Hepatocyte (in vitro differentiated cells): Measurements from ENCODE around the gene AK2. TPM values are rescaled to one million over a fixed set of nuclear protein-coding genes. Genes with fewer than 3 reads are reported as not detected.

Source experiments
- DNase-seq: peaks from one replicate; pipeline ENCODE4 v3.0.0-alpha.2; 2016; ENCODE audit warnings: low spot score
- H2AFZ ChIP-seq: fragments of 200-600 bp; sonication (generic); 2 replicates; pipeline ENCODE4 v1.6.0; 2016; ENCODE audit warnings: antibody characterized with exemption, mild to moderate bottlenecking
- H3K27ac ChIP-seq: fragments of 200-600 bp; sonication (generic); 2 replicates; pipeline ENCODE4 v1.5.1; 2016; ENCODE audit warnings: mild to moderate bottlenecking
- H3K27me3 ChIP-seq: fragments of 200-600 bp; sonication (generic); 2 replicates; pipeline ENCODE4 v1.6.1; 2016
- H3K36me3 ChIP-seq: fragments of 200-600 bp; sonication (generic); replicated peaks from 2 replicates; pipeline ENCODE4 v1.5.1; 2016; ENCODE audit warnings: low read depth; ENCODE audit not compliant: insufficient read depth
- H3K4me1 ChIP-seq: fragments of 200-600 bp; sonication (generic); 2 replicates; pipeline ENCODE4 v1.5.1; 2016; ENCODE audit warnings: mild to moderate bottlenecking, moderate library complexity; ENCODE audit not compliant: insufficient read depth
- H3K4me2 ChIP-seq: fragments of 200-600 bp; sonication (generic); 2 replicates; pipeline ENCODE4 v1.6.0; 2016
- H3K4me3 ChIP-seq: fragments of 200-600 bp; sonication (generic); 2 replicates; pipeline ENCODE4 v1.5.1; 2016; ENCODE audit warnings: mild to moderate bottlenecking
- H3K79me2 ChIP-seq: fragments of 200-600 bp; sonication (generic); 2 replicates; pipeline ENCODE4 v1.6.0; 2017; ENCODE audit warnings: mild to moderate bottlenecking
- H3K9me2 ChIP-seq: fragments of 200-600 bp; sonication (generic); replicated peaks from 2 replicates; pipeline ENCODE4 v1.6.0; 2017; ENCODE audit warnings: mild to moderate bottlenecking; ENCODE audit not compliant: insufficient read depth
- H3K9me3 ChIP-seq: fragments of 200-600 bp; sonication (generic); 2 replicates; pipeline ENCODE4 v1.5.1; 2016; ENCODE audit warnings: low read depth, mild to moderate bottlenecking
- H4K20me1 ChIP-seq: fragments of 200-600 bp; sonication (generic); 2 replicates; pipeline ENCODE4 v1.6.0; 2016; ENCODE audit warnings: mild to moderate bottlenecking; ENCODE audit not compliant: insufficient read depth, poor library complexity, severe bottlenecking
- EZH2 ChIP-seq: fragments of 200-600 bp; sonication (generic); IDR thresholded peaks from 2 replicates; pipeline ENCODE4 v1.6.1; 2016; ENCODE audit warnings: antibody characterized with exemption, mild to moderate bottlenecking, borderline replicate concordance
- EZH2phosphoT487 ChIP-seq: fragments of 200-600 bp; sonication (generic); IDR thresholded peaks from one replicate; pipeline ENCODE4 v1.6.1; 2018; ENCODE audit warnings: antibody characterized with exemption, mild to moderate bottlenecking, low read depth, moderate library complexity; ENCODE audit not compliant: unreplicated experiment, severe bottlenecking
- WGBS: methylation state at CpG from one replicate; pipeline ENCODE4 v1.1.6; 2016; ENCODE audit warnings: low lambda C conversion rate; ENCODE audit errors: missing lambda C conversion rate; 5-methylcytosine and 5-hydroxymethylcytosine counted together
- polyA plus RNA-seq: library from polyadenylated mRNA; unstranded; fragments of >200 nt; fragmentation: Nextera tagmentation; extraction: Ambion mirVana; gene quantifications from 2 replicates; pipeline ENCODE4 v1.2.1, GENCODE V29; 2016
- total RNA-seq: library from RNA; depleted of rRNA; stranded (reverse); fragments of >200 nt; gene quantifications from 2 replicates; pipeline ENCODE4 v1.2.3, GENCODE V29; 2014
- TF ChIP-seq, protein P1 (sequence below): fragments of 200-600 bp; sonication (generic); IDR thresholded peaks from 2 replicates; pipeline ENCODE4 v1.5.1; 2016; ENCODE audit warnings: antibody characterized with exemption, mild to moderate bottlenecking; ENCODE audit not compliant: poor library complexity

The AK2 gene
- total and polyA plus RNA-seq, 2 experiments from 2014 or later, result 120 to 147 TPM

DNA sequence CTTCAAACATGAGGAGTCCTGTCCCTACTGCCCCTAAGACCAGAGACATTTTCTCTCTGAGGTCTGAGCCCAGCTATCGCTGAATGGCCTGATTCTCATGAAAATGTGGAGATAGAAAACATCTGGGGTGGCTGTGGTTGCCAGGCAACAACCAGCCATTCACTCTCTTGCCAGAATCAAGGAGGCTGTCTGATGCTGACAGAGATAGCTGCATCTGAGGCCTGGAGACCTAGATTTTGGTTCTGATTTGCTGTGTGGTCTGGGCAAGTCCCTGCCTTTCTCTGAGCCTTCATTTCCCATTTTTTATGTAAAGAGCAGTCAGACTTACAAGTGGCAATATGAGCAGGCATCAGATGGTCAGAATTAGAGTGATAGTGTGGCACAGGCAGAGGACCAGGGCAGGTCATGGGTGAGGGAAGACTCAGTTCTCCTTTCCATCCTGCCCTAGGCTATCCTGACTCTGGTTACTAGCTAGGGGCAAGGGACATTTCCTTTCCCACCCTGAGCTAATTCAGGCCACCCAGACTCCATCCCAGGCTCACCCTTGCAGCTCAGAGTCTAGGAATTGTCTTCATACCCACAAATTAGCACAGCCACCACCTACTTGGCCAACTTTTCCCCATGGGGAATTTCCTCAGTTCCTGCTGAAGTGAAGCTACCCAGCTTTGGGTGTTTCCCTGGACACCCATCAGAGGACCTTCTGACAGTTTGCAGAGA lies 52.1 kb downstream of the AK2 start:
- Histone ChIP-seq H3K9me2 (no peaks in the 10 kb centered on the region), H2AFZ (no peak overlapping the region), H3K27me3 (no peaks in the 10 kb centered on the region), H3K4me2 (no peak overlapping the region), H3K4me3 (no peak overlapping the region), H4K20me1 (no peaks in the 10 kb centered on the region), H3K9me3 (no peaks in the 10 kb centered on the region), H3K79me2 (no peaks in the 10 kb centered on the region), H3K36me3 (no peaks in the 10 kb centered on the region), H3K4me1 (no peaks in the 10 kb centered on the region), H3K27ac (no peak overlapping the region)
- WGBS, result 43% methylated on average over 1 of the region's 1 CpG
- TF ChIP-seq EZH2phosphoT487 (no peak), EZH2 (no peak)
- TF ChIP-seq, protein P1, sequence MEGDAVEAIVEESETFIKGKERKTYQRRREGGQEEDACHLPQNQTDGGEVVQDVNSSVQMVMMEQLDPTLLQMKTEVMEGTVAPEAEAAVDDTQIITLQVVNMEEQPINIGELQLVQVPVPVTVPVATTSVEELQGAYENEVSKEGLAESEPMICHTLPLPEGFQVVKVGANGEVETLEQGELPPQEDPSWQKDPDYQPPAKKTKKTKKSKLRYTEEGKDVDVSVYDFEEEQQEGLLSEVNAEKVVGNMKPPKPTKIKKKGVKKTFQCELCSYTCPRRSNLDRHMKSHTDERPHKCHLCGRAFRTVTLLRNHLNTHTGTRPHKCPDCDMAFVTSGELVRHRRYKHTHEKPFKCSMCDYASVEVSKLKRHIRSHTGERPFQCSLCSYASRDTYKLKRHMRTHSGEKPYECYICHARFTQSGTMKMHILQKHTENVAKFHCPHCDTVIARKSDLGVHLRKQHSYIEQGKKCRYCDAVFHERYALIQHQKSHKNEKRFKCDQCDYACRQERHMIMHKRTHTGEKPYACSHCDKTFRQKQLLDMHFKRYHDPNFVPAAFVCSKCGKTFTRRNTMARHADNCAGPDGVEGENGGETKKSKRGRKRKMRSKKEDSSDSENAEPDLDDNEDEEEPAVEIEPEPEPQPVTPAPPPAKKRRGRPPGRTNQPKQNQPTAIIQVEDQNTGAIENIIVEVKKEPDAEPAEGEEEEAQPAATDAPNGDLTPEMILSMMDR, result no peak
- DNase-seq, result no peak

DNA sequence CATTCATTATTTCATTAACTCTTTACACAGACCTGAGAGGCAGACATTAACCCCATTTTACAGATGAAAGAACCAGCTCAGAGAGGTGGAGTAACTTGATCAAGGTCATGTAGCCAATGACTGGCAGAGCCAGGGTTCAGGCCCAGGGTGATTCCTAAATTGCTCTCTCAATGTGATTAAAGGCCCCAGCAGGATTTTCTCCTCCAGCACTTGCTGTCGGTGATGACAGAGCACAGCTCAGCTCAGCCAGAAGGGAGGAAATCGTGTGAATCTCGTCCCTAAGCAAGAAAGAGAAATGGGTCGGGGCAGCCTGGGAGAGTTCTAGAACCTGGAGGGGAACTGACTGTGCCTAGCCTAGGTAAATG lies 52.6 kb downstream of the AK2 start:
- no peak for DNase-seq
- TF ChIP-seq, protein P1, result no peak
- TF ChIP-seq EZH2 (no peak), EZH2phosphoT487 (no peak)
- Histone ChIP-seq H3K4me3 (no peak overlapping the region), H2AFZ (no peak overlapping the region), H3K27me3 (no peaks in the 10 kb centered on the region), H3K36me3 (no peaks in the 10 kb centered on the region), H4K20me1 (no peaks in the 10 kb centered on the region), H3K9me3 (no peaks in the 10 kb centered on the region), H3K79me2 (no peaks in the 10 kb centered on the region), H3K9me2 (no peaks in the 10 kb centered on the region), H3K4me1 (no peaks in the 10 kb centered on the region), H3K4me2 (no peak overlapping the region), H3K27ac (no peak overlapping the region)
- WGBS, result 51% methylated on average over 4 of the region's 4 CpGs

DNA sequence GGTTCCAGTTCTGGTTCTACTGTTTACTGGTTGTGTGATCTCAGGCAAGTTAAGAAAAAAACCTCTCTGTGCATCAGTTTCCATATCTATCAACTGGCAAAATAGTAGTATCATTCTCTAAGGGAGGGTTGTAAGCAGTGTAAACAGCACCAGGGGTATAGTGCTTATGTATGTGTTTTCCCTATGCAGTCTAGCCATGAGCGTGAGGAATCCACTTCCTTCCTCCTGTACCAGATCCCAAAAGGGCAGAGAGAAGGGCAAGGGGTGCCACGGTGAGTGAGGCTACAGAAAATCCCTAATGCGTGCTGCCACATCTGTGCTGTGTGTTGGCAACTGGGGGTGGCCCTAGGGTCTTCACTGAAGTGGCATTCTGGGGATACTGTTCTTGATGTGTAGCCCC lies 53.7 kb downstream of the AK2 start:
- Histone ChIP-seq H3K4me2 (no peak overlapping the region), H3K79me2 (no peaks in the 10 kb centered on the region), H3K27ac (no peak overlapping the region), H3K4me3 (no peak overlapping the region), H3K9me3 (no peaks in the 10 kb centered on the region), H3K27me3 (no peaks in the 10 kb centered on the region), H2AFZ (no peak overlapping the region), H4K20me1 (no peaks in the 10 kb centered on the region), H3K9me2 (no peaks in the 10 kb centered on the region), H3K36me3 (no peaks in the 10 kb centered on the region), H3K4me1 (no peaks in the 10 kb centered on the region)
- no peak for DNase-seq
- WGBS, result 94% methylated on average over 3 of the region's 3 CpGs
- no peak for TF ChIP-seq EZH2
- no peak for TF ChIP-seq EZH2phosphoT487
- TF ChIP-seq, protein P1, result no peak
